Mesothelial cell of epicardium (in vitro differentiated cells): Measurements from ENCODE around the gene CNKSR2. TPM values are rescaled to one million over a fixed set of nuclear protein-coding genes. Genes with fewer than 3 reads are reported as not detected.
"Not testable (repeated sequence)": the region's sequence is repeated elsewhere in the genome, so short reads cannot be mapped to it uniquely, and the experiment has no call there.

Experiments used
- DNase-seq, 2 experiments: peaks; one replicate each; pipeline ENCODE4 v3.0.0; 2021; ENCODE audit warnings: low spot score in 2 of 2; ENCODE audit not compliant: unreplicated experiment in 2 of 2
- H3K27ac Mint-ChIP-seq: 2 replicates; pipeline ENCODE4 v1.8.0; 2021; ENCODE audit warnings: mixed read lengths
- H3K27me3 Mint-ChIP-seq: 2 replicates; pipeline ENCODE4 v1.8.0; 2021; ENCODE audit warnings: low read depth, mixed read lengths
- H3K36me3 Mint-ChIP-seq: 2 replicates; pipeline ENCODE4 v1.8.0; 2021; ENCODE audit warnings: mixed read lengths
- H3K4me1 Mint-ChIP-seq: 2 replicates; pipeline ENCODE4 v1.8.0; 2021; ENCODE audit warnings: mixed read lengths
- H3K4me3 Mint-ChIP-seq: 2 replicates; pipeline ENCODE4 v1.8.0; 2021; ENCODE audit warnings: mild to moderate bottlenecking, moderate library complexity, mixed read lengths
- H3K9me3 Mint-ChIP-seq: 2 replicates; pipeline ENCODE4 v1.8.0; 2021; ENCODE audit warnings: mixed read lengths
- total RNA-seq: library from RNA; stranded (reverse); gene quantifications from 3 replicates; pipeline ENCODE4 v1.2.1, GENCODE V29; 2021
- TF ChIP-seq, protein P1 (sequence below): fragments of 200-600 bp; sonication (generic); IDR thresholded peaks from one replicate; pipeline ENCODE4 v1.5.0; 2021; ENCODE audit warnings: antibody characterized with exemption; ENCODE audit not compliant: unreplicated experiment

CNKSR2 gene
- total RNA-seq, 1 donor from 2014 or later = 9.1 TPM

DNA sequence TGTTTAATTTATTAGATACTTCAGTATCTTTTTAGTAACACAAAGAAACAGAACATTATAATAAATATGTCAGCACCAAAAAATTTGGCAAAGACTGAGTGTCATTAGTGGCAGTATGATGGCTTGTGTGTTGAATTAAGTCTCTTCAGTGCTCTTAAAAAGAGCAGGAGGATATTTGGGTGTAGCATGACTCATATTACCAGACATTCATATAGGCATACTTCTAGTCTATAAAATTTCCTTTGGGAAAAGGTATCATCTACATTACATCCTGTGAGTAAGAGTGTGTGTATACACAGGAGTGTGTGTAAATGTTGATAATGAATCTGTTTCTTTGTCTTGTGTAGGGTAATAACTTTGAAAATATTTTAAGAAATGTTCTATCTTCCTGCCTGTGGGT lies 135.7 kb downstream of the CNKSR2 start:
- Mint-ChIP-seq H3K4me3 (no peak overlapping the region), H3K27ac (no peak overlapping the region), H3K36me3 (no peaks in the 10 kb centered on the region), H3K27me3 (no peaks in the 10 kb centered on the region), H3K9me3 (no peaks in the 10 kb centered on the region), H3K4me1 (no peaks in the 10 kb centered on the region)
- DNase-seq = no peak
- TF ChIP-seq, protein P1, sequence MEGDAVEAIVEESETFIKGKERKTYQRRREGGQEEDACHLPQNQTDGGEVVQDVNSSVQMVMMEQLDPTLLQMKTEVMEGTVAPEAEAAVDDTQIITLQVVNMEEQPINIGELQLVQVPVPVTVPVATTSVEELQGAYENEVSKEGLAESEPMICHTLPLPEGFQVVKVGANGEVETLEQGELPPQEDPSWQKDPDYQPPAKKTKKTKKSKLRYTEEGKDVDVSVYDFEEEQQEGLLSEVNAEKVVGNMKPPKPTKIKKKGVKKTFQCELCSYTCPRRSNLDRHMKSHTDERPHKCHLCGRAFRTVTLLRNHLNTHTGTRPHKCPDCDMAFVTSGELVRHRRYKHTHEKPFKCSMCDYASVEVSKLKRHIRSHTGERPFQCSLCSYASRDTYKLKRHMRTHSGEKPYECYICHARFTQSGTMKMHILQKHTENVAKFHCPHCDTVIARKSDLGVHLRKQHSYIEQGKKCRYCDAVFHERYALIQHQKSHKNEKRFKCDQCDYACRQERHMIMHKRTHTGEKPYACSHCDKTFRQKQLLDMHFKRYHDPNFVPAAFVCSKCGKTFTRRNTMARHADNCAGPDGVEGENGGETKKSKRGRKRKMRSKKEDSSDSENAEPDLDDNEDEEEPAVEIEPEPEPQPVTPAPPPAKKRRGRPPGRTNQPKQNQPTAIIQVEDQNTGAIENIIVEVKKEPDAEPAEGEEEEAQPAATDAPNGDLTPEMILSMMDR = no peak

DNA sequence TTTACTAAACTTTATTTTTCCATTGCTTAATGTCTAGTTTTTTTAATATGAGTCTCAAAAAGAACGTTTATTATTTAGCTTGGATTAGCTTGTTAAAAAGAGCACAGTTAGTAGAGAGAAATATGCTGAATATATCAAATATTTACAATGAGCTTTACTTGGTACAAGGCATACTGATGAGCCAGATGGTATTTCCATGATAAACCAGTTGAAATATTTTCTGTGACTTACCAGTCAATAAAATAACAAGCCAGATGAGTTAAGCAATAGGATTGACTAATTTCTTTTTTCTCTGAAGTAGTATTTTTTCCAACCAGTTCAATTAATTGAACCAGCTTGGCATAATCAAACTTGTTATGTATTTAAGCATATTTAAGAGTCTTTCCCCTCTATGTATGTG lies 149.8 kb downstream of the CNKSR2 start:
- TF ChIP-seq, protein P1 = no peak
- H3K4me1 Mint-ChIP-seq = no peaks in the 10 kb centered on the region
- H3K4me3 Mint-ChIP-seq = no peak overlapping the region
- DNase-seq = no peak
- H3K9me3 Mint-ChIP-seq = no peaks in the 10 kb centered on the region
- H3K36me3 Mint-ChIP-seq = no peaks in the 10 kb centered on the region
- no peak overlapping the region for H3K27ac Mint-ChIP-seq
- no peaks in the 10 kb centered on the region for H3K27me3 Mint-ChIP-seq

DNA sequence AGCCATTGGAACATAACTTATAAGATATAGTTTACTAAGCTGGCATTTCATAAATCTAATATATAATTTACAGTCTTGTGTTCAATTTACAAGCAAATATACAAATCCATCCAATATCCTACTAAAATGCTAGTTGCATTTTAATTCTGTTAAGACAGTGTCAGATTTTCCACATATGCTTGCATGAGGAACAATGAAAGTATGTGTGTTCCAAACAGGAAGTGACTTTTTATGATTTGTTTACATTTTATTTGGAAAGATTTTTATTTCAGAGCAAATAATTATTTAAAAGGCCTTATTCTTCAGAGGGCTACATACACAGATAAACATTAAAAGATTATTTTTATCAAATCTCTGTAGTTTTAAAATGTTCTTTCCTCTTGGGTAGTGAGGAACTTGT lies 153.9 kb downstream of the CNKSR2 start:
- H3K9me3 Mint-ChIP-seq = no peaks in the 10 kb centered on the region
- no peaks in the 10 kb centered on the region for H3K27me3 Mint-ChIP-seq
- H3K36me3 Mint-ChIP-seq = no peaks in the 10 kb centered on the region
- no peaks in the 10 kb centered on the region for H3K4me1 Mint-ChIP-seq
- TF ChIP-seq, protein P1 = no peak
- no peak overlapping the region for H3K4me3 Mint-ChIP-seq
- DNase-seq = no peak
- no peak overlapping the region for H3K27ac Mint-ChIP-seq

DNA sequence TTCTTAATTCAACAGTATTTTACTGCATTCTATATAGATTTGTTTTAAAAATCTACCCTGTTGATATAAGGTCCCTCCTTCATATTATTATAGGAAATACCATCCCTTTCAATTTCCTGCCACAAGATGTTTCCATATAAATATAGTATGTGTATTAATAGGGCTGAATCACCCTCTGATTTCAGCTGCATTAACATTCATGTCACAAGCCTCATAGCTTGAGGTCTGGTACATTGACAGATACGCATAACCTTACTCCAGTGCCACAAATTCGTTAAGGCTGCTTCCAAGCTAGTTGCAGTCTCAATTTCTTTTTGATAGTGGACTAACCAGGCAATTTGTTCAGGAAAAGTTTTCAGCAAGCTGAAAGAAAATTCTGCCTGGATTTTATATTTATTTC lies 155.6 kb downstream of the CNKSR2 start:
- no peak overlapping the region for H3K27ac Mint-ChIP-seq

DNA sequence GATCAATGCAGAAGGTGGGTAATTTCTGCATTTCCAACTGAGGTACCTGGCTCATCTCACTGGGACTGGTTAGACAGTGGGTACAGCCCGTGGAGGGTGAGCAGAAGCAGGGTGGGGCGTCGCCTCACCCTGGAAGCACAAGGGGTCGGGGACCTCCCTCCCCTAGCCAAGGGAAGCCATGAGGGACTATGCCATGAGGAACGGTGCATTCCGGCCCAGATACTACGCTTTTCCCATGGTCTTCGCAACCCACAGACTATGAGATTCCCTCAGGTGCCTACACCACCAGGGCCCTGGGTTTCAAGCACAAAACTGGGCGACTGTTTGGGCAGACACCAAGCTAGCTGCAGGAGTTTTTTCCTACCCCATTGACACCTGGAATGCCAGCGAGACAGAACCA lies 170.4 kb downstream of the CNKSR2 start:
- not testable (repeated sequence) for DNase-seq, H3K27me3 Mint-ChIP-seq, H3K4me3 Mint-ChIP-seq, H3K27ac Mint-ChIP-seq, H3K36me3 Mint-ChIP-seq, H3K4me1 Mint-ChIP-seq
- H3K9me3 Mint-ChIP-seq = peaks cover 34% of the 10 kb centered on the region

More for the DNA sequence above, 155.6 kb downstream of the CNKSR2 start:
- Mint-ChIP-seq H3K36me3 (peaks cover 1% of the 10 kb centered on the region), H3K9me3 (peaks cover 6% of the 10 kb centered on the region), H3K4me1 (no peaks in the 10 kb centered on the region), H3K4me3 (no peak overlapping the region), H3K27me3 (no peaks in the 10 kb centered on the region)
- TF ChIP-seq, protein P1 = no peak
- no peak for DNase-seq

DNA sequence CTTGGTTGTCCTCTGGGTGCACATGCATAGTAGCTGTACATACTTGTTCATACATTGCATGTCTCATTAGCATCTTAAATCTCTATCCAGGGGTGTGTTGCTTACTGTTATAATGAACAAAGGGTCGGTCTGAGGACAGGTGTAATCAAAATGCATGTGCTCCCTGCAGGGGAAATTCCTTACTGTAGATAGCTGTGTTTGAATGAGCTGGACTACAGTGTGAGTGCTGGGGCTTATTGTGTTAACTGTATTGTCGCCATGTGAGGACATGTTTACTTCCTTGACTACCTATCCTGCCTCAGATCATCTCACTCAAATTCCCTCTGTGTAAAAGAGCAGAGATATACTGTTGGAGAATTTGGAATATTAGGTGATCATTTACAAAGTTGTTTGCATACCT lies 185.2 kb downstream of the CNKSR2 start:
- Mint-ChIP-seq H3K9me3 (peaks cover 21% of the 10 kb centered on the region), H3K36me3 (no peaks in the 10 kb centered on the region), H3K4me3 (no peak overlapping the region), H3K27me3 (no peaks in the 10 kb centered on the region), H3K27ac (no peak overlapping the region), H3K4me1 (no peaks in the 10 kb centered on the region)
- DNase-seq = no peak
- TF ChIP-seq, protein P1 = no peak
